Neural progenitor cell (in vitro differentiated cells): ENCODE measurements around the gene ADK.

Experiments used
- CTCF ChIP-seq: fragments of 200-600 bp; sonication (generic); IDR thresholded peaks from 2 replicates; pipeline ENCODE4 v1.5.1; 2017; ENCODE audit warnings: antibody characterized with exemption, mild to moderate bottlenecking
- EZH2phosphoT487 ChIP-seq: fragments of 200-600 bp; sonication (generic); IDR thresholded peaks from 2 replicates; pipeline ENCODE4 v1.6.1; 2017; ENCODE audit warnings: antibody characterized with exemption

- TF ChIP-seq EZH2phosphoT487 (no peak), CTCF (no peak)
Observed at GRCh38 chr10:74167443-74167842, 16.4 kb downstream of the ADK start.
